Measurements from ENCODE around the gene PA2G4. TPM values are rescaled to one million over a fixed set of nuclear protein-coding genes. Genes with fewer than 3 reads are reported as not detected.
A peak's percentile ranks its signal among the peaks of the same experiment; 100 is the strongest.
"Not testable (repeated sequence)": the region's sequence is repeated elsewhere in the genome, so short reads cannot be mapped to it uniquely, and the experiment has no call there.

Gene PA2G4
- 100 to 1,000 TPM in 2 of 3 donors, 10 to 100 TPM in 1; 94.4 to 134 (median 116) TPM for total RNA-seq

- Histone ChIP-seq H3K9me3 (no peaks in the 10 kb centered on the region), H3K4me3 (peak within 1 kb of the TSS; percentile 71 to 79 (median 73)), H3K27me3 (no peaks in the 10 kb centered on the region), H3K27ac (peak within 1 kb of the TSS; percentile 88 to 94), H3K36me3 (no peaks in the 10 kb centered on the region), H3K4me1 (peaks cover 0 to 10% of the 10 kb centered on the region in 2 donors)
- DNase-seq (ENCODE audit: low spot score in 2 of 2): peak; percentile 96 to 97
- intact Hi-C loops (cut with DNase I; ENCODE audit: low total_unique reads): no loop called here
- TF ChIP-seq CTCF (IDR thresholded peaks at IDR 0.05) (no peak), POLR2AphosphoS5 (IDR thresholded peaks at IDR 0.05) (peak; percentile 86 to 89 (median 88)), POLR2A (IDR thresholded peaks at IDR 0.05) (peak; percentile 80)
Observed at GRCh38 chr12:56104109-56104814, at the start of gene PA2G4. PA2G4 (plus strand) TSS chr12:56104559; CDS start chr12:56104738, 179 bp downstream.

GRCh38 chr12:56059964-56060363, 44.4 kb upstream of the PA2G4 start:
- H3K27me3 ChIP-seq; DNase-seq (ENCODE audit: low spot score in 2 of 2); H3K27ac ChIP-seq; H3K4me1 ChIP-seq; intact Hi-C loops (cut with DNase I; ENCODE audit: low total_unique reads); H3K9me3 ChIP-seq; H3K36me3 ChIP-seq; H3K4me3 ChIP-seq: not testable (repeated sequence)

GRCh38 chr12:56061982-56062381, 42.4 kb upstream of the PA2G4 start:
- H3K4me3 ChIP-seq: no peak overlapping the region
- intact Hi-C loops (cut with DNase I; ENCODE audit: low total_unique reads): no loop called here
- H3K27me3 ChIP-seq: no peaks in the 10 kb centered on the region
- no peaks in the 10 kb centered on the region for H3K4me1 ChIP-seq
- H3K36me3 ChIP-seq: no peaks in the 10 kb centered on the region
- TF ChIP-seq POLR2A (IDR thresholded peaks at IDR 0.05): no peak
- no peaks in the 10 kb centered on the region for H3K9me3 ChIP-seq
- H3K27ac ChIP-seq: no peak overlapping the region
- DNase-seq (ENCODE audit: low spot score in 2 of 2): no peak

- Histone ChIP-seq H3K27ac (no peak overlapping the region), H3K4me1 (no peaks in the 10 kb centered on the region), H3K4me3 (no peak overlapping the region), H3K9me3 (no peaks in the 10 kb centered on the region), H3K27me3 (no peaks in the 10 kb centered on the region), H3K36me3 (no peaks in the 10 kb centered on the region)
- intact Hi-C loops (cut with DNase I; ENCODE audit: low total_unique reads): no loop called here
- DNase-seq (ENCODE audit: low spot score in 2 of 2): no peak
- TF ChIP-seq CTCF (IDR thresholded peaks at IDR 0.05) (no peak), POLR2AphosphoS5 (IDR thresholded peaks at IDR 0.05) (no peak)
Observed at GRCh38 chr12:56062996-56063395, 41.4 kb upstream of the PA2G4 start.

GRCh38 chr12:56071648-56072047, 32.7 kb upstream of the PA2G4 start:
- TF ChIP-seq CTCF (IDR thresholded peaks at IDR 0.05) (no peak), POLR2A (IDR thresholded peaks at IDR 0.05) (no peak), POLR2AphosphoS5 (IDR thresholded peaks at IDR 0.05) (no peak)
- intact Hi-C loops (cut with DNase I; ENCODE audit: low total_unique reads): no loop called here

GRCh38 chr12:56074396-56074795, 30.0 kb upstream of the PA2G4 start:
- H3K27me3 ChIP-seq: no peaks in the 10 kb centered on the region
- no peak overlapping the region for H3K4me3 ChIP-seq
- no peak for TF ChIP-seq CTCF (IDR thresholded peaks at IDR 0.05)
- no peak for TF ChIP-seq POLR2A (IDR thresholded peaks at IDR 0.05)
- TF ChIP-seq POLR2AphosphoS5 (IDR thresholded peaks at IDR 0.05): no peak
- H3K27ac ChIP-seq: no peak overlapping the region
- H3K9me3 ChIP-seq: no peaks in the 10 kb centered on the region
- no peaks in the 10 kb centered on the region for H3K36me3 ChIP-seq
- intact Hi-C loops (cut with DNase I; ENCODE audit: low total_unique reads): no loop called here
- H3K4me1 ChIP-seq: no peaks in the 10 kb centered on the region
- DNase-seq (ENCODE audit: low spot score in 2 of 2): no peak

More at GRCh38 chr12:56071648-56072047, 32.7 kb upstream of the PA2G4 start:
- Histone ChIP-seq H3K36me3 (no peaks in the 10 kb centered on the region), H3K27ac (no peak overlapping the region), H3K9me3 (no peaks in the 10 kb centered on the region), H3K4me3 (no peak overlapping the region), H3K4me1 (no peaks in the 10 kb centered on the region), H3K27me3 (no peaks in the 10 kb centered on the region)
- DNase-seq (ENCODE audit: low spot score in 2 of 2): no peak

- H3K36me3 ChIP-seq; H3K4me3 ChIP-seq; H3K27me3 ChIP-seq; DNase-seq (ENCODE audit: low spot score in 2 of 2); intact Hi-C loops (cut with DNase I; ENCODE audit: low total_unique reads); H3K4me1 ChIP-seq; H3K9me3 ChIP-seq: not testable (repeated sequence)
- peak overlapping the region in 1 of 2 donors; percentile 88 for H3K27ac ChIP-seq
Observed at GRCh38 chr12:56077966-56078365, 26.4 kb upstream of the PA2G4 start.
